ENCODE data around the gene DHX9. TPM values are rescaled to one million over a fixed set of nuclear protein-coding genes. Genes with fewer than 3 reads are reported as not detected.

Gene DHX9
- total RNA-seq, 4 donors from 2014 or later: 37.7 to 58.8 (median 48.4) TPM

DNA sequence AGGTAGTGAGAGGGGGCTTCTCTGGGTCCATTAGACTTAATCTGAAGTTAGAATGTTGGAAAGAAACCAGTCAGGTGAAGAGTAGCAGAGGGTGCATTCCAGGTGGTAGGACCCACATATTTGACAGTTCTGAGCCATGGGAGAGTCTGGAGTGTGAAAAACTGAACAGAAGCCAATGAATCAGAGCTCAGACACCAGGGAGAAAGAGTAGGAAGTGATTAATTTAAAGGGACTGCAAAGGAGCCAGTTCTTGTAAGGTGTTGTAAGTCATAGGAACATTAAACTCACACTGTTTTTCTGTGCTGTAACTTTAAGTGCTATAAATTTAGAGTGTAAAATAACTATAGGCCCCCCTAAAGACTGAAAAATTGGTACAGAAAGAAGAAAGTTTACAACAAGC lies 5.9 kb upstream of the DHX9 start:
- intact Hi-C loops (cut with DNase I; ENCODE audit: low total_unique reads): no loop called here
- ATAC-seq (no peak), DNase-seq (no peak)
- peaks cover 0 to 9% of the 10 kb centered on the region in 2 donors for H3K36me3 ChIP-seq
- H3K4me3 ChIP-seq: no peak overlapping the region
- H3K27me3 ChIP-seq: no peaks in the 10 kb centered on the region
- H3K4me1 ChIP-seq: no peaks in the 10 kb centered on the region
- no peaks in the 10 kb centered on the region for H3K9me3 ChIP-seq
- TF ChIP-seq POLR2A (IDR thresholded peaks at IDR 0.05): no peak
- TF ChIP-seq, protein P1, sequence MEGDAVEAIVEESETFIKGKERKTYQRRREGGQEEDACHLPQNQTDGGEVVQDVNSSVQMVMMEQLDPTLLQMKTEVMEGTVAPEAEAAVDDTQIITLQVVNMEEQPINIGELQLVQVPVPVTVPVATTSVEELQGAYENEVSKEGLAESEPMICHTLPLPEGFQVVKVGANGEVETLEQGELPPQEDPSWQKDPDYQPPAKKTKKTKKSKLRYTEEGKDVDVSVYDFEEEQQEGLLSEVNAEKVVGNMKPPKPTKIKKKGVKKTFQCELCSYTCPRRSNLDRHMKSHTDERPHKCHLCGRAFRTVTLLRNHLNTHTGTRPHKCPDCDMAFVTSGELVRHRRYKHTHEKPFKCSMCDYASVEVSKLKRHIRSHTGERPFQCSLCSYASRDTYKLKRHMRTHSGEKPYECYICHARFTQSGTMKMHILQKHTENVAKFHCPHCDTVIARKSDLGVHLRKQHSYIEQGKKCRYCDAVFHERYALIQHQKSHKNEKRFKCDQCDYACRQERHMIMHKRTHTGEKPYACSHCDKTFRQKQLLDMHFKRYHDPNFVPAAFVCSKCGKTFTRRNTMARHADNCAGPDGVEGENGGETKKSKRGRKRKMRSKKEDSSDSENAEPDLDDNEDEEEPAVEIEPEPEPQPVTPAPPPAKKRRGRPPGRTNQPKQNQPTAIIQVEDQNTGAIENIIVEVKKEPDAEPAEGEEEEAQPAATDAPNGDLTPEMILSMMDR (IDR thresholded peaks at IDR 0.05 in 4 of 5, conservative IDR thresholded peaks at IDR 0.05 in 1 of 5): no peak
- no peak overlapping the region for H3K27ac ChIP-seq
- in situ Hi-C loops (cut with MboI; ENCODE audit: low sequenced_read_pairs in 4 of 4): loop anchor here in 1 of 4 donors (25.0 kb wide), 1 partner anchor 279 kb away; no protein-coding TSS in a partner anchor

DNA sequence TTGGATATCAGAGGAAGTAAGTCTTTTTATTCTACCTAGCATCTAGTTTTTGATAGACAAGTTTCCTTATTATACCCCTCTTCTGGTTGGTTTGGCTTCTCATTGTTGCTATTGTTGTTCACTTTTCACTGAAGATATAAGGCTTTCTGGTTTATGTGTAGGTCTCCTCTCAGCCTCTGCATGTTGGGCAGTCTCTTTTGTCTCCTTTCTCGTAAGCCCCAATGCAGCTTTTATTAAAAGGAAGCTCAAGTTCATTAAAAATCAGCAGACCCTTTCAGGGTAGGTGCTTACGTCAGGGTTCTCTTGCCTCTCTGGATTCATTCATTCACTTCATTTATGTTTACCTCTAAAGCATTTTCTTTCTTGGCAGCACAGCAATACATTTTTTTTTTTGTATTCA lies 4.8 kb upstream of the DHX9 start:
- H3K4me3 ChIP-seq: no peak overlapping the region
- in situ Hi-C loops (cut with MboI; ENCODE audit: low sequenced_read_pairs in 4 of 4): loop anchor here in 1 of 4 donors (25.0 kb wide), 1 partner anchor 278 kb away; no protein-coding TSS in a partner anchor

DNA sequence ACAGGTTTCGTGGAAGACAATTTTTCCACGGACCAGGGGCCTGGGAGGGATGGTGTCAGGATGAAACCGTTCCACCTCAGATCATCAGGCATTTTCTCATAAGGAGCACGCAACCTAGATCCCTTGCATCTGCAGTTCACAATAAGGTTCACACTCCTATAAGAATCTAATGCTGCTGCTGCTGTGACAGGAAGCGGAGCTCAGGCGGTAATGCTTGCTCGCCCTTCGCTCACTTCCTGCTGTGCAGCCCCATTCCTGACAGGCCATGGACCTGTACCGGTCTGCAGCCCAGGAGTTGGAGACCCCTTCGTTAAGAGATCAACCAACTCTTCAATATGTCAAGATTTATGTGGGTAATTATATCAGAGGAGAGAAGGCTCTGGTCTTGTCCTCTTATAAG lies 3.3 kb upstream of the DHX9 start:
- no peaks in the 10 kb centered on the region for H3K27me3 ChIP-seq
- intact Hi-C loops (cut with DNase I; ENCODE audit: low total_unique reads): loop anchor here (5.0 kb wide), 1 partner anchor 234 kb away; the partner anchor contains the start of gene RGS16
- TF ChIP-seq, protein P1 (IDR thresholded peaks at IDR 0.05 in 4 of 5, conservative IDR thresholded peaks at IDR 0.05 in 1 of 5): no peak
- TF ChIP-seq POLR2A (IDR thresholded peaks at IDR 0.05): no peak
- H3K36me3 ChIP-seq: no peaks in the 10 kb centered on the region
- no peaks in the 10 kb centered on the region for H3K9me3 ChIP-seq
- H3K4me3 ChIP-seq: no peak overlapping the region
- in situ Hi-C loops (cut with MboI; ENCODE audit: low sequenced_read_pairs in 4 of 4): loop anchor here in 1 of 4 donors (25.0 kb wide), 1 partner anchor 276 kb away; no protein-coding TSS in a partner anchor
- H3K27ac ChIP-seq: no peak overlapping the region
- ATAC-seq: no peak
- DNase-seq: no peak
- peaks cover 5 to 12% of the 10 kb centered on the region in 2 donors for H3K4me1 ChIP-seq

More for the DNA sequence above, 4.8 kb upstream of the DHX9 start:
- TF ChIP-seq POLR2A (IDR thresholded peaks at IDR 0.05): no peak
- TF ChIP-seq, protein P1 (IDR thresholded peaks at IDR 0.05 in 4 of 5, conservative IDR thresholded peaks at IDR 0.05 in 1 of 5): no peak
- H3K27ac ChIP-seq: no peak overlapping the region
- H3K36me3 ChIP-seq: no peaks in the 10 kb centered on the region
- H3K4me1 ChIP-seq: peaks cover 0 to 4% of the 10 kb centered on the region in 2 donors
- no peak for ATAC-seq
- intact Hi-C loops (cut with DNase I; ENCODE audit: low total_unique reads): no loop called here
- no peaks in the 10 kb centered on the region for H3K9me3 ChIP-seq
- DNase-seq: no peak
- H3K27me3 ChIP-seq: no peaks in the 10 kb centered on the region

DNA sequence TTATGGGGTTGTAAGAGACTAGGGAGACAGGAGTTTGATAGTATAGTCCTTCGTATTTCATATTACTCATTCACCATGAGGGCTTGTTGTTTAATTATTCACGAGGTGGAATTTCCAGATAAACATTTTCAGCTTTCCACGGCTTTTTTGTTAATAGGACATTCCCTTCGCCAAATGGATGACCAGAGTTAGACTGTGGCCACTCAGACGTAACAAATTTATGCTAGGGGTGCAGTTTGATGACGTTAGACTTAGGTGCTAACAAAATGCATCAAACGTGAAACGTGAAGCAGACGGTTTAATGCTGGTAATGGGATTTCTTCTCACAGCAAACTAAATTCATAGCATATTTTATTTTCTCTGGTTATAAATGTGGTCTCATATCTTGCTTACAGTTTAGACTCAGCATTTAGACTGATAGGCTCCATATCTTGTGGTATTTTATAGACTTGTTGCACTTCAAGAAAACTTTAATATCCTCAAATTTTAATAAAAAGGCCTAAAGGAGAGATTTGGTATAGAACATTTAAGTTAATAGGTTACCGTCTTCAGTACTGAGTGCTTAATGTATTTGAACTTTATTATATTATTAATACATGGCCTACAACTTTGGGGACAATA lies 2.3 kb downstream of the DHX9 start:
- Histone ChIP-seq H3K36me3 (peaks cover 0 to 38% of the 10 kb centered on the region in 2 donors), H3K9me3 (no peaks in the 10 kb centered on the region), H3K27ac (peak overlapping the region in 2 of 4 donors; percentile 84 to 98), H3K27me3 (no peaks in the 10 kb centered on the region), H3K4me1 (peaks cover 29 to 41% of the 10 kb centered on the region in 2 donors), H3K4me3 (peak overlapping the region in 2 of 4 donors; percentile 93 to 97)
- DNase-seq (no peak), ATAC-seq (no peak)
- intact Hi-C loops (cut with DNase I; ENCODE audit: low total_unique reads): no loop called here
- in situ Hi-C loops (cut with MboI; ENCODE audit: low sequenced_read_pairs in 4 of 4): loop anchor here in 1 of 4 donors (25.0 kb wide), 1 partner anchor 271 kb away; no protein-coding TSS in a partner anchor
- no peak for TF ChIP-seq POLR2A (IDR thresholded peaks at IDR 0.05)
- TF ChIP-seq, protein P1 (IDR thresholded peaks at IDR 0.05 in 4 of 5, conservative IDR thresholded peaks at IDR 0.05 in 1 of 5): no peak

Measured in gastrocnemius medialis (tissue), 4 donors.